COR-L47 (cell line): Measurements from ENCODE around the gene C2CD2L.
A peak's percentile ranks its signal among the peaks of the same experiment; 100 is the strongest.
"Not testable (repeated sequence)": the region's sequence is repeated elsewhere in the genome, so short reads cannot be mapped to it uniquely, and the experiment has no call there.

Experiments used
- DNase-seq: peaks from one replicate; lab custom pipeline; 2025; lab: John Stamatoyannopoulos, UW

The C2CD2L gene

GRCh38 chr11:119093942-119094815 is 13.0 kb upstream of the C2CD2L start:
- DNase-seq = no peak

GRCh38 chr11:119094816-119095065 is 12.4 kb upstream of the C2CD2L start:
- peak; percentile 77 for DNase-seq

- peak; percentile 99 for DNase-seq
Measured at GRCh38 chr11:119095066-119095880, 11.9 kb upstream of the C2CD2L start.

- DNase-seq = no peak
Measured at GRCh38 chr11:119099711-119100110, 7.4 kb upstream of the C2CD2L start.

- DNase-seq = no peak
Measured at GRCh38 chr11:119100246-119100970, 6.7 kb upstream of the C2CD2L start.

GRCh38 chr11:119100994-119101758 is 6.0 kb upstream of the C2CD2L start:
- DNase-seq = no peak

GRCh38 chr11:119101759-119102423 is 5.3 kb upstream of the C2CD2L start, which contains the start of gene DPAGT1:
TSS of gene DPAGT1 (minus strand) at chr11:119101853. CDS start at chr11:119101655, 198 bp downstream.
- DNase-seq = peak; percentile 96

- not testable (repeated sequence) for DNase-seq
Measured at GRCh38 chr11:119103161-119103664, 3.9 kb upstream of the C2CD2L start.

GRCh38 chr11:119103793-119104192 is 3.4 kb upstream of the C2CD2L start:
- no peak for DNase-seq

- no peak for DNase-seq
Measured at GRCh38 chr11:119107538-119108145, 498 bp downstream of the C2CD2L start.

GRCh38 chr11:119108146-119108856 is 1.2 kb downstream of the C2CD2L start:
- peak; percentile 60 for DNase-seq

- DNase-seq = no peak
Measured at GRCh38 chr11:119108857-119109221, 1.7 kb downstream of the C2CD2L start.

GRCh38 chr11:119109843-119110242 is 2.7 kb downstream of the C2CD2L start:
- no peak for DNase-seq

GRCh38 chr11:119110439-119110838 is 3.3 kb downstream of the C2CD2L start:
- no peak for DNase-seq

GRCh38 chr11:119111361-119111925 is 4.3 kb downstream of the C2CD2L start:
- no peak for DNase-seq

- no peak for DNase-seq
Measured at GRCh38 chr11:119112314-119113020, 5.3 kb downstream of the C2CD2L start.

- DNase-seq = no peak
Measured at GRCh38 chr11:119113716-119114115, 6.6 kb downstream of the C2CD2L start.

GRCh38 chr11:119114351-119114750 is 7.2 kb downstream of the C2CD2L start:
- no peak for DNase-seq
